ENCODE results near the gene ARHGAP28.

ARHGAP28 gene

GRCh38 chr18:6951336-6952090 is 222.0 kb downstream of the ARHGAP28 start:
- peaks cover 3% of the 10 kb centered on the region; the same call in 1 of the 2 replicates for H3K36me3 ChIP-seq (ENCODE audit: control insufficient read depth, insufficient read depth, low read length)
- no peaks in the 10 kb centered on the region for H3K9me3 ChIP-seq (ENCODE audit: control insufficient read depth, insufficient read depth, low read length)
- WGBS (ENCODE audit: insufficient coverage, insufficient read length), result no CpG with 5 or more reads among the region's 17 CpGs
- no peaks in the 10 kb centered on the region for H3K4me1 ChIP-seq (ENCODE audit: control insufficient read depth, insufficient read depth, low read length)
- H3K4me3 ChIP-seq (ENCODE audit: low read length), result no peak overlapping the region
- no peak for DNase-seq (ENCODE audit: low read depth, low spot score)
- H3K27ac ChIP-seq (ENCODE audit: low read length), result no peak overlapping the region
- no peaks in the 10 kb centered on the region for H3K27me3 ChIP-seq (ENCODE audit: control insufficient read depth, insufficient read depth, low read length)

- Histone ChIP-seq H3K27ac (ENCODE audit: low read length) (no peak overlapping the region), H3K27me3 (ENCODE audit: control insufficient read depth, insufficient read depth, low read length) (no peaks in the 10 kb centered on the region), H3K4me3 (ENCODE audit: low read length) (no peak overlapping the region), H3K36me3 (ENCODE audit: control insufficient read depth, insufficient read depth, low read length) (peaks cover 3% of the 10 kb centered on the region; the same call in 1 of the 2 replicates), H3K4me1 (ENCODE audit: control insufficient read depth, insufficient read depth, low read length) (no peaks in the 10 kb centered on the region), H3K9me3 (ENCODE audit: control insufficient read depth, insufficient read depth, low read length) (no peaks in the 10 kb centered on the region)
- no peak for DNase-seq (ENCODE audit: low read depth, low spot score)
- WGBS (ENCODE audit: insufficient coverage, insufficient read length), result no CpG with 5 or more reads among the region's 4 CpGs
Measured at GRCh38 chr18:6954501-6954900, 225.0 kb downstream of the ARHGAP28 start.

GRCh38 chr18:6955304-6955703 is 225.8 kb downstream of the ARHGAP28 start:
- WGBS (ENCODE audit: insufficient coverage, insufficient read length), result no CpG with 5 or more reads among the region's 18 CpGs
- H3K9me3 ChIP-seq (ENCODE audit: control insufficient read depth, insufficient read depth, low read length), result no peaks in the 10 kb centered on the region
- H3K27me3 ChIP-seq (ENCODE audit: control insufficient read depth, insufficient read depth, low read length), result no peaks in the 10 kb centered on the region
- no peak overlapping the region for H3K4me3 ChIP-seq (ENCODE audit: low read length)
- no peaks in the 10 kb centered on the region for H3K4me1 ChIP-seq (ENCODE audit: control insufficient read depth, insufficient read depth, low read length)
- peaks cover 3% of the 10 kb centered on the region; the same call in 1 of the 2 replicates for H3K36me3 ChIP-seq (ENCODE audit: control insufficient read depth, insufficient read depth, low read length)
- DNase-seq (ENCODE audit: low read depth, low spot score), result no peak
- no peak overlapping the region for H3K27ac ChIP-seq (ENCODE audit: low read length)

- Histone ChIP-seq H3K36me3 (ENCODE audit: control insufficient read depth, insufficient read depth, low read length) (peaks cover 4% of the 10 kb centered on the region), H3K27me3 (ENCODE audit: control insufficient read depth, insufficient read depth, low read length) (no peaks in the 10 kb centered on the region), H3K4me3 (ENCODE audit: low read length) (no peak overlapping the region), H3K27ac (ENCODE audit: low read length) (no peak overlapping the region), H3K9me3 (ENCODE audit: control insufficient read depth, insufficient read depth, low read length) (no peaks in the 10 kb centered on the region), H3K4me1 (ENCODE audit: control insufficient read depth, insufficient read depth, low read length) (no peaks in the 10 kb centered on the region)
- WGBS (ENCODE audit: insufficient coverage, insufficient read length), result no CpG with 5 or more reads among the region's 5 CpGs
- no peak for DNase-seq (ENCODE audit: low read depth, low spot score)
Measured at GRCh38 chr18:6956495-6956894, 227.0 kb downstream of the ARHGAP28 start.

GRCh38 chr18:6956999-6957398 is 227.5 kb downstream of the ARHGAP28 start:
- no peaks in the 10 kb centered on the region for H3K9me3 ChIP-seq (ENCODE audit: control insufficient read depth, insufficient read depth, low read length)
- no peak for DNase-seq (ENCODE audit: low read depth, low spot score)
- H3K27ac ChIP-seq (ENCODE audit: low read length), result no peak overlapping the region
- no peak overlapping the region for H3K4me3 ChIP-seq (ENCODE audit: low read length)
- H3K4me1 ChIP-seq (ENCODE audit: control insufficient read depth, insufficient read depth, low read length), result no peaks in the 10 kb centered on the region
- no peaks in the 10 kb centered on the region for H3K27me3 ChIP-seq (ENCODE audit: control insufficient read depth, insufficient read depth, low read length)
- H3K36me3 ChIP-seq (ENCODE audit: control insufficient read depth, insufficient read depth, low read length), result peaks cover 7% of the 10 kb centered on the region
- WGBS (ENCODE audit: insufficient coverage, insufficient read length), result no CpG with 5 or more reads among the region's 12 CpGs

GRCh38 chr18:6959110-6959509 is 229.6 kb downstream of the ARHGAP28 start:
- WGBS (ENCODE audit: insufficient coverage, insufficient read length), result no CpG with 5 or more reads among the region's 12 CpGs
- Histone ChIP-seq H3K4me1 (ENCODE audit: control insufficient read depth, insufficient read depth, low read length) (no peaks in the 10 kb centered on the region), H3K4me3 (ENCODE audit: low read length) (no peak overlapping the region), H3K9me3 (ENCODE audit: control insufficient read depth, insufficient read depth, low read length) (no peaks in the 10 kb centered on the region), H3K36me3 (ENCODE audit: control insufficient read depth, insufficient read depth, low read length) (peaks cover 4% of the 10 kb centered on the region), H3K27me3 (ENCODE audit: control insufficient read depth, insufficient read depth, low read length) (no peaks in the 10 kb centered on the region), H3K27ac (ENCODE audit: low read length) (no peak overlapping the region)
- DNase-seq (ENCODE audit: low read depth, low spot score), result no peak

- no CpG with 5 or more reads among the region's 1 CpG for WGBS (ENCODE audit: insufficient coverage, insufficient read length)
- DNase-seq (ENCODE audit: low read depth, low spot score), result no peak
- Histone ChIP-seq H3K4me1 (ENCODE audit: control insufficient read depth, insufficient read depth, low read length) (no peaks in the 10 kb centered on the region), H3K4me3 (ENCODE audit: low read length) (no peak overlapping the region), H3K27me3 (ENCODE audit: control insufficient read depth, insufficient read depth, low read length) (no peaks in the 10 kb centered on the region; the same call in 1 of the 2 replicates), H3K27ac (ENCODE audit: low read length) (no peak overlapping the region), H3K36me3 (ENCODE audit: control insufficient read depth, insufficient read depth, low read length) (peaks cover 4% of the 10 kb centered on the region), H3K9me3 (ENCODE audit: control insufficient read depth, insufficient read depth, low read length) (no peaks in the 10 kb centered on the region)
Measured at GRCh38 chr18:6960124-6960523, 230.6 kb downstream of the ARHGAP28 start.

GRCh38 chr18:6960656-6961055 is 231.1 kb downstream of the ARHGAP28 start:
- WGBS (ENCODE audit: insufficient coverage, insufficient read length), result no CpG with 5 or more reads among the region's 2 CpGs
- Histone ChIP-seq H3K36me3 (ENCODE audit: control insufficient read depth, insufficient read depth, low read length) (peaks cover 4% of the 10 kb centered on the region), H3K27ac (ENCODE audit: low read length) (no peak overlapping the region), H3K4me3 (ENCODE audit: low read length) (no peak overlapping the region), H3K9me3 (ENCODE audit: control insufficient read depth, insufficient read depth, low read length) (no peaks in the 10 kb centered on the region), H3K27me3 (ENCODE audit: control insufficient read depth, insufficient read depth, low read length) (no peaks in the 10 kb centered on the region; the same call in 1 of the 2 replicates), H3K4me1 (ENCODE audit: control insufficient read depth, insufficient read depth, low read length) (no peaks in the 10 kb centered on the region)
- DNase-seq (ENCODE audit: low read depth, low spot score), result no peak

GRCh38 chr18:6961331-6961730 is 231.8 kb downstream of the ARHGAP28 start:
- H3K4me3 ChIP-seq (ENCODE audit: low read length), result no peak overlapping the region
- no peaks in the 10 kb centered on the region for H3K4me1 ChIP-seq (ENCODE audit: control insufficient read depth, insufficient read depth, low read length)
- H3K36me3 ChIP-seq (ENCODE audit: control insufficient read depth, insufficient read depth, low read length), result peaks cover 4% of the 10 kb centered on the region; the same call in 1 of the 2 replicates
- no CpG with 5 or more reads among the region's 9 CpGs for WGBS (ENCODE audit: insufficient coverage, insufficient read length)
- H3K9me3 ChIP-seq (ENCODE audit: control insufficient read depth, insufficient read depth, low read length), result no peaks in the 10 kb centered on the region
- no peak for DNase-seq (ENCODE audit: low read depth, low spot score)
- H3K27me3 ChIP-seq (ENCODE audit: control insufficient read depth, insufficient read depth, low read length), result no peaks in the 10 kb centered on the region; the same call in 1 of the 2 replicates
- no peak overlapping the region for H3K27ac ChIP-seq (ENCODE audit: low read length)

GRCh38 chr18:6962571-6963451 is 233.3 kb downstream of the ARHGAP28 start:
- Histone ChIP-seq H3K27ac (ENCODE audit: low read length) (no peak overlapping the region), H3K4me3 (ENCODE audit: low read length) (no peak overlapping the region), H3K36me3 (ENCODE audit: control insufficient read depth, insufficient read depth, low read length) (peaks cover 4% of the 10 kb centered on the region; the same call in 1 of the 2 replicates), H3K9me3 (ENCODE audit: control insufficient read depth, insufficient read depth, low read length) (no peaks in the 10 kb centered on the region), H3K4me1 (ENCODE audit: control insufficient read depth, insufficient read depth, low read length) (no peaks in the 10 kb centered on the region), H3K27me3 (ENCODE audit: control insufficient read depth, insufficient read depth, low read length) (no peaks in the 10 kb centered on the region; the same call in 1 of the 2 replicates)
- WGBS (ENCODE audit: insufficient coverage, insufficient read length), result no CpG with 5 or more reads among the region's 9 CpGs
- DNase-seq (ENCODE audit: low read depth, low spot score), result no peak
